ENCODE data around the gene OXNAD1.

Gene OXNAD1

GRCh38 chr3:16346413-16347081, 81.5 kb downstream of the OXNAD1 start:
- Histone ChIP-seq H3K27me3 (ENCODE audit: insufficient read depth, low read length, poor library complexity, severe bottlenecking) (no peaks in the 10 kb centered on the region), H4K20me1 (ENCODE audit: insufficient read depth, low read length, poor library complexity, severe bottlenecking) (no peaks in the 10 kb centered on the region), H3K4me1 (ENCODE audit: insufficient read depth, low read length, poor library complexity, severe bottlenecking) (no peaks in the 10 kb centered on the region), H3K79me2 (ENCODE audit: insufficient read depth, low read length) (no peaks in the 10 kb centered on the region), H3K9ac (ENCODE audit: low read depth, low read length, poor library complexity, severe bottlenecking) (no peak overlapping the region), H3F3A (ENCODE audit: low read depth) (no peaks in the 10 kb centered on the region), H3K4me2 (ENCODE audit: low read depth, low read length, poor library complexity, severe bottlenecking) (no peak overlapping the region), H3K36me3 (ENCODE audit: insufficient read depth, low read length) (peaks cover 82% of the 10 kb centered on the region; the same call in 1 of the 2 replicates), H2AFZ (ENCODE audit: low read length) (no peak overlapping the region), H3K4me3 (ENCODE audit: low read length, poor library complexity, severe bottlenecking) (no peak overlapping the region), H3K9me2 (replicated peaks; ENCODE audit: low read depth, low read length) (no peaks in the 10 kb centered on the region), H3K9me3 (ENCODE audit: insufficient read depth, low read depth, low read length) (0 out of 2 replicates have a peak, but pooled peaks cover 6% of the 10 kb centered on the region)
- TF ChIP-seq EZH2phosphoT487 (IDR thresholded peaks at IDR 0.05; ENCODE audit: borderline replicate concordance) (no peak), CTCF (conservative IDR thresholded peaks at IDR 0.05; ENCODE audit: low read length) (no peak)

- Histone ChIP-seq H3F3A (ENCODE audit: low read depth) (no peaks in the 10 kb centered on the region), H3K79me2 (ENCODE audit: insufficient read depth, low read length) (no peaks in the 10 kb centered on the region), H4K20me1 (ENCODE audit: insufficient read depth, low read length, poor library complexity, severe bottlenecking) (no peaks in the 10 kb centered on the region), H3K9ac (ENCODE audit: low read depth, low read length, poor library complexity, severe bottlenecking) (no peak overlapping the region), H3K9me3 (ENCODE audit: insufficient read depth, low read depth, low read length) (0 out of 2 replicates have a peak, but pooled peaks cover 1% of the 10 kb centered on the region), H3K4me2 (ENCODE audit: low read depth, low read length, poor library complexity, severe bottlenecking) (no peak overlapping the region), H3K36me3 (ENCODE audit: insufficient read depth, low read length) (peaks cover 88% of the 10 kb centered on the region; the same call in 1 of the 2 replicates), H3K4me3 (ENCODE audit: low read length, poor library complexity, severe bottlenecking) (no peak overlapping the region), H2AFZ (ENCODE audit: low read length) (no peak overlapping the region), H3K4me1 (ENCODE audit: insufficient read depth, low read length, poor library complexity, severe bottlenecking) (no peaks in the 10 kb centered on the region), H3K9me2 (replicated peaks; ENCODE audit: low read depth, low read length) (no peaks in the 10 kb centered on the region), H3K27me3 (ENCODE audit: insufficient read depth, low read length, poor library complexity, severe bottlenecking) (no peaks in the 10 kb centered on the region)
- TF ChIP-seq CTCF (conservative IDR thresholded peaks at IDR 0.05; ENCODE audit: low read length) (no peak), EZH2phosphoT487 (IDR thresholded peaks at IDR 0.05; ENCODE audit: borderline replicate concordance) (no peak)
Observed at GRCh38 chr3:16347548-16347947, 82.5 kb downstream of the OXNAD1 start.

GRCh38 chr3:16349986-16350596, 85.1 kb downstream of the OXNAD1 start:
- Histone ChIP-seq H3K9me2 (replicated peaks; ENCODE audit: low read depth, low read length) (no peaks in the 10 kb centered on the region), H3K9ac (ENCODE audit: low read depth, low read length, poor library complexity, severe bottlenecking) (no peak overlapping the region), H3K4me1 (ENCODE audit: insufficient read depth, low read length, poor library complexity, severe bottlenecking) (no peaks in the 10 kb centered on the region), H2AFZ (ENCODE audit: low read length) (no peak overlapping the region), H3K27me3 (ENCODE audit: insufficient read depth, low read length, poor library complexity, severe bottlenecking) (no peaks in the 10 kb centered on the region), H4K20me1 (ENCODE audit: insufficient read depth, low read length, poor library complexity, severe bottlenecking) (no peaks in the 10 kb centered on the region), H3K79me2 (ENCODE audit: insufficient read depth, low read length) (no peaks in the 10 kb centered on the region), H3K36me3 (ENCODE audit: insufficient read depth, low read length) (peaks cover 92% of the 10 kb centered on the region; the same call in 1 of the 2 replicates), H3K4me3 (ENCODE audit: low read length, poor library complexity, severe bottlenecking) (no peak overlapping the region), H3K4me2 (ENCODE audit: low read depth, low read length, poor library complexity, severe bottlenecking) (no peak overlapping the region), H3K9me3 (ENCODE audit: insufficient read depth, low read depth, low read length) (no peaks in the 10 kb centered on the region), H3F3A (ENCODE audit: low read depth) (no peaks in the 10 kb centered on the region)
- TF ChIP-seq EZH2phosphoT487 (IDR thresholded peaks at IDR 0.05; ENCODE audit: borderline replicate concordance) (no peak), CTCF (conservative IDR thresholded peaks at IDR 0.05; ENCODE audit: low read length) (no peak)
